Heart right ventricle (tissue), 16 donors: ENCODE results near the gene CCRL2. TPM values are rescaled to one million over a fixed set of nuclear protein-coding genes. Genes with fewer than 3 reads are reported as not detected.

Source experiments
- ATAC-seq, 8 donors: fragments of 200-7000 bp; cut with Tn5 transposase; one replicate each; pipeline ENCODE4 v1.9.1; 2020; ENCODE audit warnings: mild to moderate bottlenecking in 8 of 8, moderate library complexity in 8 of 8, moderate number of reproducible peaks in 1 of 8
- DNase-seq, 2 donors: peaks; one replicate each; pipeline ENCODE4 v3.0.0-alpha.2; 2020
- H3K27ac ChIP-seq, 10 donors: fragments of 200-600 bp; sonication (generic) in 2 of 10; one replicate each; pipeline versions ENCODE4 v1.5.0 to v1.8.0; 2020 to 2022; ENCODE audit warnings: mild to moderate bottlenecking in 3 of 10
- H3K27me3 ChIP-seq, 7 donors: fragments of 200-600 bp; one replicate each; pipeline ENCODE4 v1.8.0; 2021 to 2022; ENCODE audit warnings: mild to moderate bottlenecking in 2 of 7
- H3K36me3 ChIP-seq, 9 donors: fragments of 200-600 bp; sonication (generic) in 1 of 9; one replicate each; pipeline versions ENCODE4 v1.5.0 to v1.8.0; 2020 to 2022; ENCODE audit warnings: mild to moderate bottlenecking in 2 of 9
- H3K4me1 ChIP-seq, 9 donors: fragments of 200-600 bp; sonication (generic) in 1 of 9; one replicate each; pipeline versions ENCODE4 v1.5.0 to v1.8.0; 2020 to 2022; ENCODE audit warnings: mild to moderate bottlenecking in 4 of 9
- H3K4me3 ChIP-seq, 10 donors: fragments of 200-600 bp; sonication (generic) in 2 of 10; one replicate each; pipeline versions ENCODE4 v1.5.0 to v1.8.0; 2020 to 2022; ENCODE audit warnings: mild to moderate bottlenecking in 7 of 10, moderate library complexity in 2 of 10
- H3K9me3 ChIP-seq, 11 donors: fragments of 200-600 bp in 10 of 11; sonication (generic) in 2 of 11; one replicate each; pipeline versions ENCODE4 v1.5.0 to v1.8.0; 2013 to 2022; ENCODE audit warnings: mild to moderate bottlenecking in 2 of 11, control low read depth in 1 of 11, moderate library complexity in 1 of 11
- WGBS, 2 donors: extraction: QIAGEN DNeasy Blood & Tissue Kit; methylation state at CpG; one replicate each; pipeline ENCODE4 v1.1.7; 2013; ENCODE audit warnings: inconsistent platforms in 1 of 2; 5-methylcytosine and 5-hydroxymethylcytosine counted together
- intact Hi-C, 10 donors: fragments of 100-400 bp; cut with DNase I; formaldehyde crosslinking; loops; one replicate each; pipeline versions ENCODE4 v1.11.1 to v1.14.2; 2022
- polyA plus RNA-seq, 2 donors: library from polyadenylated mRNA; stranded (reverse); fragments of 200-250 nt; gene quantifications; one replicate each; pipeline ENCODE4 v1.2.3, GENCODE V29; 2013
- total RNA-seq, 10 donors: library from RNA; stranded (reverse); fragmentation: NEBNext Ultra II Directional in 3 of 10; extraction: Animal tissue kit (Norgen Biotek cat#: 25700) in 3 of 10; gene quantifications; one replicate each; pipeline versions ENCODE4 v1.2.1 to v1.2.4, GENCODE V29; 2021 to 2023
- TF ChIP-seq, protein P1 (sequence below), 9 donors: fragments of 200-600 bp; sonication (generic) in 2 of 9; IDR thresholded peaks; one replicate each; pipeline versions ENCODE4 v1.5.0 to v1.8.0; 2021 to 2022; ENCODE audit warnings: antibody characterized with exemption in 9 of 9, mild to moderate bottlenecking in 5 of 9, moderate library complexity in 1 of 9
- donor health status: Arrhythmogenic right ventricular cardiomyopathy.
- donor health status: ischemic (EF 13 %, LVEDD 7.1; RV severe dilation, severe dysfunction).
- donor health status: healthy with polysubstance abuse.
- donor health status: DM: no; HTN: yes; CAD: no.
- donor health status: DM: no; HTN: no; CAD: no.
- donor health status: ischemic (EF 25% LVEDD 6.9; RV normal size, moderate dysfunction).
- donor health status: ischemic (EF 25% LVEDD 5.7; RV mildly dilated, moderate dysfunction).
- donor health status: healthy.
- donor health status: DM: yes; HTN: yes; CAD: no.
- donor health status: Ischemic cardiomyopathy.
- donor health status: ischemic (EF 35%, LVEDD 5.7; RV mildly dilated, moderate dysfunction).
- donor health status: nonischemic (EF 11% LVEDD 7.7; RV severe dilation, severe dysfunction).
- donor health status: DM: yes; HTN: yes; CAD: no.
- donor health status: PGD.
- donor health status: ischemic (EF 29% LVEDD 5.4; RV normal size, mild dysfunction).
- donor health status: nonischemic (EF 23%, LVEDD 6.1; RV moderate dilation, normal function).

CCRL2 gene
- total and polyA plus RNA-seq, 12 donors: 1.0 to 5.4 (median 1.7) TPM

DNA sequence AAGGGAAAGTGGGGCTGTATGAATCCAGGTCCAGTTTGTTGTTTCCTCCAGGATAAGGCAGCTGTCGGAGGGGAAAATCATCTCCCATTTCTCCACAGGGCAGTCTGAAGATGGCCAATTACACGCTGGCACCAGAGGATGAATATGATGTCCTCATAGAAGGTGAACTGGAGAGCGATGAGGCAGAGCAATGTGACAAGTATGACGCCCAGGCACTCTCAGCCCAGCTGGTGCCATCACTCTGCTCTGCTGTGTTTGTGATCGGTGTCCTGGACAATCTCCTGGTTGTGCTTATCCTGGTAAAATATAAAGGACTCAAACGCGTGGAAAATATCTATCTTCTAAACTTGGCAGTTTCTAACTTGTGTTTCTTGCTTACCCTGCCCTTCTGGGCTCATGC lies 911 bp downstream of the CCRL2 start:
- Histone ChIP-seq H3K9me3 (no peaks in the 10 kb centered on the region), H3K4me1 (peaks cover 3 to 79% (median 51%) of the 10 kb centered on the region in 9 donors), H3K4me3 (peak overlapping the region in 9 of 10 donors; percentile 18 to 54 (median 42)), H3K27ac (peak overlapping the region in 9 of 10 donors; percentile 63 to 90 (median 77)), H3K27me3 (no peaks in the 10 kb centered on the region), H3K36me3 (peaks cover 0 to 11% (median 0%) of the 10 kb centered on the region in 9 donors)
- TF ChIP-seq, protein P1, sequence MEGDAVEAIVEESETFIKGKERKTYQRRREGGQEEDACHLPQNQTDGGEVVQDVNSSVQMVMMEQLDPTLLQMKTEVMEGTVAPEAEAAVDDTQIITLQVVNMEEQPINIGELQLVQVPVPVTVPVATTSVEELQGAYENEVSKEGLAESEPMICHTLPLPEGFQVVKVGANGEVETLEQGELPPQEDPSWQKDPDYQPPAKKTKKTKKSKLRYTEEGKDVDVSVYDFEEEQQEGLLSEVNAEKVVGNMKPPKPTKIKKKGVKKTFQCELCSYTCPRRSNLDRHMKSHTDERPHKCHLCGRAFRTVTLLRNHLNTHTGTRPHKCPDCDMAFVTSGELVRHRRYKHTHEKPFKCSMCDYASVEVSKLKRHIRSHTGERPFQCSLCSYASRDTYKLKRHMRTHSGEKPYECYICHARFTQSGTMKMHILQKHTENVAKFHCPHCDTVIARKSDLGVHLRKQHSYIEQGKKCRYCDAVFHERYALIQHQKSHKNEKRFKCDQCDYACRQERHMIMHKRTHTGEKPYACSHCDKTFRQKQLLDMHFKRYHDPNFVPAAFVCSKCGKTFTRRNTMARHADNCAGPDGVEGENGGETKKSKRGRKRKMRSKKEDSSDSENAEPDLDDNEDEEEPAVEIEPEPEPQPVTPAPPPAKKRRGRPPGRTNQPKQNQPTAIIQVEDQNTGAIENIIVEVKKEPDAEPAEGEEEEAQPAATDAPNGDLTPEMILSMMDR (IDR thresholded peaks at IDR 0.05): no peak
- peak in 6 of 8 donors; percentile 30 to 69 (median 67) for ATAC-seq
- intact Hi-C loops: no loop called here
- DNase-seq: peak in 1 of 2 donors; percentile 16
- WGBS, 2 donors: 26 to 31% methylated on average over 7 of the region's 7 CpGs

- Histone ChIP-seq H3K4me1 (peaks cover 3 to 88% (median 59%) of the 10 kb centered on the region in 9 donors), H3K4me3 (no peak overlapping the region), H3K27ac (peak overlapping the region in 1 of 10 donors; percentile 77), H3K27me3 (no peaks in the 10 kb centered on the region), H3K9me3 (no peaks in the 10 kb centered on the region), H3K36me3 (peaks cover 0 to 11% (median 0%) of the 10 kb centered on the region in 9 donors)
- 88 to 90% methylated on average over 7 of the region's 7 CpGs for WGBS, 2 donors
- intact Hi-C loops: no loop called here
- DNase-seq (no peak), ATAC-seq (no peak)
- TF ChIP-seq, protein P1 (IDR thresholded peaks at IDR 0.05): no peak
Observed at GRCh38 chr3:46408853-46409252, 1.8 kb downstream of the CCRL2 start.

GRCh38 chr3:46409739-46410489 lies 2.9 kb downstream of the CCRL2 start:
- peak in 3 of 8 donors; percentile 15 to 72 (median 29) for ATAC-seq

GRCh38 chr3:46410669-46411068 lies 3.6 kb downstream of the CCRL2 start:
- H3K27ac ChIP-seq: no peak overlapping the region

More at GRCh38 chr3:46409739-46410489, 2.9 kb downstream of the CCRL2 start:
- Histone ChIP-seq H3K27me3 (no peaks in the 10 kb centered on the region), H3K4me1 (peaks cover 3 to 92% (median 62%) of the 10 kb centered on the region in 9 donors), H3K9me3 (no peaks in the 10 kb centered on the region), H3K27ac (peak overlapping the region in 1 of 10 donors; percentile 11), H3K36me3 (peaks cover 0 to 11% (median 0%) of the 10 kb centered on the region in 9 donors), H3K4me3 (no peak overlapping the region)
- WGBS, 2 donors: 75 to 80% methylated on average over 9 of the region's 9 CpGs
- intact Hi-C loops: no loop called here
- DNase-seq: peak in 1 of 2 donors; percentile 41
- TF ChIP-seq, protein P1 (IDR thresholded peaks at IDR 0.05): no peak

More at GRCh38 chr3:46410669-46411068, 3.6 kb downstream of the CCRL2 start:
- intact Hi-C loops: no loop called here
- Histone ChIP-seq H3K36me3 (peaks cover 0 to 11% (median 0%) of the 10 kb centered on the region in 9 donors), H3K4me3 (no peak overlapping the region), H3K9me3 (no peaks in the 10 kb centered on the region), H3K27me3 (no peaks in the 10 kb centered on the region), H3K4me1 (peaks cover 3 to 91% (median 61%) of the 10 kb centered on the region in 9 donors)
- 75 to 87% methylated on average over 2 of the region's 2 CpGs for WGBS, 2 donors
- TF ChIP-seq, protein P1 (IDR thresholded peaks at IDR 0.05): no peak
- DNase-seq (no peak), ATAC-seq (no peak)
